ENCODE data around the gene GSTA5.
"Not testable (repeated sequence)": the region's sequence is repeated elsewhere in the genome, so short reads cannot be mapped to it uniquely, and the experiment has no call there.

The GSTA5 gene

GRCh38 chr6:52789658-52790057, 51.0 kb downstream of the GSTA5 start:
- not testable (repeated sequence) for DNase-seq (ENCODE audit: low read depth in 2 of 2)

DNA sequence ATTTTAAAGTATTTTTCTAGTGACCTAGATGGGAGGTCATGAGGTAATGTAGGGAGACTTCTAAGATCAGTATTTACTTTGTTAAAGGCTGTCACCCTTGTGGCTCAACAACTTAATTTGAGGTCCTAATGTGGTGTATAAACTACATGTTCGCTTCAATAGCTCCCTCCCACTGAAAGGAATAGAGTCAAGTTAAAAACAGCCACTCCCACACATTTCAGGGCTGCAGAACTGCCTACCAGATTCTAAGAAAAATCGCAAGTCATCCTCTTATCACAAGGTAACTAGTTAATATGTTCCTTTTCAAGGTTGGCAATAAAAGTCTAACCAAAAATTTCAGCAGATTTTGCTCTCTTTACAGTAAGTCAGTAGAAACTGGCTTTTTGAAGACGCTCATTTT, 52.1 kb downstream of the GSTA5 start:
- DNase-seq (ENCODE audit: low read depth in 2 of 2), result no peak

DNA sequence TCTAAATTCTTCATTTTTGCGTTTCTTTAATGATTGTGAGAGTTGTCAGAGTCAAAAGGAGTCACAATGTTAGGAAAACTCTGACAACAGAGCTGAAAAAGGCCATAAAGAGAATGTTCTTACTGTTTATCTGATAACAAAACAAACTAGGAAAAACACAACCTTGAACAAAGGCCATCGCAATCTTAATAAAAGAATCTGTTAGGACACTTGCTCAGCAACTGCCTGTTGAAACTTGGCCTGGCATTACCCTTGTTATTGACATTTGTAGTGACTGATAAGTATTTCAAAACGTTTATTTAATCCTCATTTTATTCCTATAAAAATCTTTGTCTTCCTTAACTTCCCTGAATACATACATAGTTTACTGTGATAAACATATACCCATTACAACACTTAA, 52.7 kb downstream of the GSTA5 start:
- DNase-seq (ENCODE audit: low read depth in 2 of 2), result no peak

DNA sequence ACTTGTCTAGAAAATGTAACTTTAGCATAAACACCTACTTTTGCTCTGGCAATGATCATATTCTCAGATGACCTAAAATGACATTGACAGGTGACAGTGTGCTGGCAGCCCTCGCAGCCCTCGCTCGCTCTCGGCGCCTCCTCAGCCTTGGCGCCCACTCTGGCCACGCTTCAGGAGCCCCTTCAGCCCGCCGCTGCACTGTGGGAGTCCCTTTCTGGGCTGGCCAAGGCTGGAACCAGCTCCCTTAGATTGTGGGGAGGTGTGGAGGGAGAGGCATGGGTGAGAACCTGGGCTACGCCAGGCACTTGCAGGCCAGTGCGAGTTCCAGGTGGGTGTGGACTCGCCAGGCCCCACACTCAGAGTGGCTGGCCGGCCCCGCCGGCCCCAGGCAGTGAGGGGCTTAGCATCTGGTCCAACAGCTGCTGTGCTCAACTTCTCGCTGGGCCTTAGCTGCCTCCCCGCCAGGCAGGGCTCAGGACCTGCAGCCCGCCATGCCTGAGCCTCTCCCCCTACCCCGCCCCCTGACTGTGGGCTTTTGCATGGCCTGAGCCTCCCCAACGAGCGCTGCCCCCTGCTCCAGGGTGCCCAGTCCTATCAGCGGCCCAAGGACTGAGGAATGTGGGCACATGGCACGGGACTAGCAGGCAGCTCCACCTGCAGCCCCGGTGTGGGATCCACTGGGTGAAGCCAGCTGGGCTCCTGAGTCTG, 54.2 kb downstream of the GSTA5 start:
- no peak for DNase-seq (ENCODE audit: low read depth in 2 of 2)

- not testable (repeated sequence) for DNase-seq (ENCODE audit: low read depth in 2 of 2)
Observed at GRCh38 chr6:52782696-52783274, 57.8 kb downstream of the GSTA5 start.

DNA sequence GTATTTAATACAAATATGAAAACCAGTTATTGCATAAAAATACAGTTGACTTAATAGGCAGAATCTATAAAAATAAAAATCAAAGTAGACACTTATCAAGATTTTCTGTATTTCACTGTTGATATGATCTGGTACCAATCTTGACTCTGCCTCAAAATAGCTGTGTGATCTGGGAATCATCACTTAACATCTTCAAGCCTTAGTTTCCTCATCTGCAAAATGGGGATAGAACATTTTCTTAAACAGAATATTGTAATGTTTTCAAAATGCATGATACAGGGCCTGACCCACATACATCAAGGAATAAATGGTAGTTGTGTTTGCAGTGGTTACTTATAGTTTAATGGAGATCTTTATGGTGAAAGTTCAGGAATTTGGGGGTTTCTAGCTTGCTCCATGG, 58.4 kb downstream of the GSTA5 start:
- DNase-seq (ENCODE audit: low read depth in 2 of 2), result not testable (repeated sequence)

All from stimulated activated CD8-positive, alpha-beta memory T cell treated with anti-CD3 and anti-CD28 coated beads, Interleukin-2, amount 100 ng/mL, for 48 hours (primary cell).